Jurkat, Clone E6-1 (cell line): Measurements from ENCODE around the gene ALKBH8.
"Not testable (repeated sequence)": the region's sequence is repeated elsewhere in the genome, so short reads cannot be mapped to it uniquely, and the experiment has no call there.

Experiments
- DNase-seq: peaks from one replicate; pipeline ENCODE4 v3.0.0-alpha.2; 2011; ENCODE audit warnings: low read depth, low spot score
- H3K4me3 ChIP-seq: 2 replicates; pipeline ENCODE4 v1.5.1; 2011; ENCODE audit warnings: mild to moderate bottlenecking, low read length, control low read depth, moderate library complexity

The ALKBH8 gene

GRCh38 chr11:107579169-107579568 lies 13.6 kb upstream of the ALKBH8 start:
- DNase-seq, H3K4me3 ChIP-seq: not testable (repeated sequence)

GRCh38 chr11:107577346-107577711 lies 11.8 kb upstream of the ALKBH8 start:
- H3K4me3 ChIP-seq: no peak overlapping the region
- DNase-seq: no peak

- H3K4me3 ChIP-seq, DNase-seq: not testable (repeated sequence)
Observed at GRCh38 chr11:107576497-107577345, 11.2 kb upstream of the ALKBH8 start.

DNA sequence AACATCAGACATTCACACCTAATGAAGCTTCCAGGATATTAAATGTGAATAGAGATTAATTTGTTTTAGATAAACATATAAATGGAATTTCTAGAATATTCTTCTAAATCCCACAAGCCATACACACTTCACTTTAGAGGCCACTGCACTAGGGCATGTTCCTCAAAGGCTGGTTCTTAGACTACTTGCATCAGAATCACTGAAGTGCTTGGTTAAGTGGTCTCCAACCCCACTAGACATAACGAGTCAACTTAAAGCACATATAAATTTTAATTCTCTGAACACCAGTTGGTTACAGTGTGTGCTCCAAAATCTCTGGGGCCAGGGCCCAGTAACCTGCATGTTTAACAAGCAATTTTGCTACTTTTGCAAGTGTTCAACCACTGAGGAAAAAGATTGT lies 7.9 kb upstream of the ALKBH8 start:
- no peak overlapping the region for H3K4me3 ChIP-seq
- DNase-seq: no peak

DNA sequence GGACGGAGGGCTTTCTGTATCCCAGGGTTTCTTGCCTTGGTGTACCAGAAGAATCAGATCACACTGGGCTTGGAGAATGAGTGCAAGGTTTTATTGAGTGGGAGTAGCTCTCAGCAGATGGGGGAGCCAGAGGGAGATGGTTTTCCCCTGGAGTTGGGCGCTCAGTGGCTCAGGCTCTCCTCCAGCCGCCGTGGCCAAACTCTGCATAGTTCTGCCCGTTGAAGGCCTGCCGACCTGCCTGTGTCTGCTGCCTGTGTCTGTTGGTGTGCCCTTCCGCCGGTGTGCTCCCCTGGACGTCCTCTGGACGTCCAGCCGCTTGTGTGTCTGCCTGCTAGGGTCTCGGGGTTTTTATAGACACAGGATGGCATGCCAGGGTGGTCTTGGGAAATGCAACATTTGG lies 4.5 kb upstream of the ALKBH8 start:
- no peak for DNase-seq
- H3K4me3 ChIP-seq: no peak overlapping the region

GRCh38 chr11:107567739-107568335 lies 2.3 kb upstream of the ALKBH8 start:
- no peak overlapping the region for H3K4me3 ChIP-seq

GRCh38 chr11:107566569-107566968 lies 1.0 kb upstream of the ALKBH8 start:
- no peak overlapping the region for H3K4me3 ChIP-seq
- no peak for DNase-seq

More at GRCh38 chr11:107567739-107568335, 2.3 kb upstream of the ALKBH8 start:
- no peak for DNase-seq

- DNase-seq: not testable (repeated sequence)
- peak overlapping the region; percentile 95 for H3K4me3 ChIP-seq
Observed at GRCh38 chr11:107565955-107566501, 493 bp upstream of the ALKBH8 start.

- DNase-seq: no peak
- H3K4me3 ChIP-seq: peak overlapping the region; percentile 95
Observed at GRCh38 chr11:107564877-107565218, 687 bp downstream of the ALKBH8 start.

GRCh38 chr11:107563702-107564101 lies 1.8 kb downstream of the ALKBH8 start:
- DNase-seq: peak; percentile 44
- no peak overlapping the region; the same call in 1 of the 2 replicates for H3K4me3 ChIP-seq

DNA sequence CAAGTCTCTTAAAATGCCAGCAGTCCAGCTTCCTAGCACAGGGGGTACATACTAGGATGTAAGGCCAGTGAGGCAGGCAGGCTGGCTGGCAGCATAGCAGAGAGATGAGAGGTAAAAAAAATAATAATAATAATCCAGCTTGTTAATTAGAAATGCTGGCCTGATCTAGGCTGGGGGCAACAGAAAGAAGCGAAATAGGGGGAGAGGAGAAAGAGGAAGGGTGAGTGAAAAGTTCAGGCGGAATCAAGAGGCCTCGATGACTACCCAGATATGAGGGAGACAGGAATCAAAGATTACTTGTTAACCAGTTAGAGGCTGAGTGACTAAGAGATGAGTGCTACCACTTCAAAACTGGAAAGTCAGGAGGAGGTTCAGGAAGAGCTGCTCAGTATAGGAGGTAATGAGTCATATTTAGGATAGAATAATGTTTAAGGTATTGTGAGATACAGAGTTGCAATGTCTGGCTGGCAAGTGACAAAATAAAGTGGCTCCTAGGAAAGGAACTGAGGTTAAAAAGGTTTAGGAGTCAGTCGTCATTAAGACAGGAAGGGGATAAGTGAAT lies 2.8 kb downstream of the ALKBH8 start:
- no peak overlapping the region for H3K4me3 ChIP-seq
- no peak for DNase-seq

- no peak for DNase-seq
- H3K4me3 ChIP-seq: no peak overlapping the region
Observed at GRCh38 chr11:107561688-107562087, 3.8 kb downstream of the ALKBH8 start.

- DNase-seq: no peak
Observed at GRCh38 chr11:107550304-107550703, 15.2 kb downstream of the ALKBH8 start.

GRCh38 chr11:107549954-107550285 lies 15.6 kb downstream of the ALKBH8 start:
- H3K4me3 ChIP-seq: no peak overlapping the region
- no peak for DNase-seq

More at GRCh38 chr11:107550304-107550703, 15.2 kb downstream of the ALKBH8 start:
- H3K4me3 ChIP-seq: no peak overlapping the region

GRCh38 chr11:107549253-107549953 lies 16.1 kb downstream of the ALKBH8 start:
- H3K4me3 ChIP-seq: no peak overlapping the region
- peak; percentile 28 for DNase-seq

DNA sequence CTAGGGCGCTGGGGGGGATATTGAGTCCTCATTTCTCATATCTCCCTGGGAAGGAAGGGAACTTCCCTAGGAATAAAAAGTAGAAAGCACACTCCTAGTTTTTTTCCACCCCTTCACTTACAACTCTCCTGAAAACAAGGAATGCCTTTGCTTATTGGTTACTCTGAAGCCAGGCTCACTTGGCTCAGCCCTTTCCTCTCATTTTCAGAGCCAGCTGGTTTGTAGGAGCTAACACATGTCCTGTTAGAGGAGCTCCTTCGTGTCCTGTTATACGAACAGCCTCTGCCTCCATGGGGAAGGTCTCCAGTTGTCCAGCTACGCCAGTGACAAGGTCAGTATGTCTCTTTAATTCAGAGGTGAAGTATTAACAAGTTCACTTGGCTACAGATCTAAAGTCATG lies 17.6 kb downstream of the ALKBH8 start:
- no peak for DNase-seq
- H3K4me3 ChIP-seq: no peak overlapping the region

DNA sequence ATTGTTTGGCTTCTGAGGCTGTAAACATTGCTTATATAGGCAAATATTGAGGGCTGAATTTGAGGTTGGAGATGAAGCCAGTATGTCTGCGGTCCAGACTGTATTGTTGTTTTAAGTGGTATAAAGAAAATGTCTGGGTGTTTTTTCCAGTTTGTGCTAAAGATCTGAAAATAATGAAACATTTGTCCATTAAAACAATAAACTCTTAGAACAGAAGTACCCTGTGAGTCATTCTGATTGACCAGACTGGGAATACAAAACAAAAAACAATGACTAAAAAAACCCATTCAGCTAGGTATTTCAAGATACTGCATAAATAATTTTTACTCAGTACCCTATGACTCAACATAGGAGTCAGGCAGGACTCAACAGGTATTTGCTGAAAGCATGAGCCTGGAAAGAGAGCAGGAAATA lies 20.4 kb downstream of the ALKBH8 start:
- DNase-seq: no peak
- no peak overlapping the region for H3K4me3 ChIP-seq

- H3K4me3 ChIP-seq: no peak overlapping the region
- DNase-seq: no peak
Observed at GRCh38 chr11:107538821-107539220, 26.7 kb downstream of the ALKBH8 start.

GRCh38 chr11:107538239-107538638 lies 27.3 kb downstream of the ALKBH8 start:
- no peak for DNase-seq
- no peak overlapping the region for H3K4me3 ChIP-seq

- not testable (repeated sequence) for DNase-seq, H3K4me3 ChIP-seq
Observed at GRCh38 chr11:107537155-107537554, 28.4 kb downstream of the ALKBH8 start.
